GM23338 (cell line): Measurements from ENCODE around the gene SNX10. TPM values are rescaled to one million over a fixed set of nuclear protein-coding genes. Genes with fewer than 3 reads are reported as not detected.

Experiments used
- ATAC-seq: fragments of 200-7000 bp; cut with Tn5 transposase; 3 replicates; pipeline ENCODE4 v1.9.1; 2020
- DNase-seq: peaks from one replicate; pipeline ENCODE4 v3.0.0-alpha.2; 2015; ENCODE audit warnings: low spot score
- H2AFZ ChIP-seq: fragments of 200-600 bp; sonication (generic); 2 replicates; pipeline ENCODE4 v1.8.0; 2016; ENCODE audit warnings: antibody characterized with exemption, mild to moderate bottlenecking, moderate library complexity
- H3F3A ChIP-seq: fragments of 200-600 bp; sonication (generic); replicated peaks from 2 replicates; pipeline ENCODE4 v1.8.0; 2017; ENCODE audit warnings: antibody characterized with exemption, mixed run types, low read depth
- H3K27ac ChIP-seq: fragments of 200-600 bp; sonication (generic); 2 replicates; pipeline ENCODE4 v1.6.1; 2016; ENCODE audit warnings: low read depth
- H3K27me3 ChIP-seq: fragments of 200-600 bp; sonication (generic); 2 replicates; pipeline ENCODE4 v1.8.0; 2016; ENCODE audit warnings: mild to moderate bottlenecking, mixed run types, moderate library complexity; ENCODE audit not compliant: insufficient read depth
- H3K36me3 ChIP-seq: fragments of 200-600 bp; sonication (generic); 2 replicates; pipeline ENCODE4 v1.8.0; 2016; ENCODE audit warnings: mild to moderate bottlenecking; ENCODE audit not compliant: insufficient read depth
- H3K4me1 ChIP-seq: fragments of 200-600 bp; sonication (generic); 2 replicates; pipeline ENCODE4 v1.8.0; 2016; ENCODE audit warnings: mild to moderate bottlenecking, moderate library complexity; ENCODE audit not compliant: insufficient read depth
- H3K4me2 ChIP-seq: fragments of 200-600 bp; sonication (generic); 2 replicates; pipeline ENCODE4 v1.7.1; 2017; ENCODE audit warnings: mixed run types
- H3K4me3 ChIP-seq: fragments of 200-600 bp; sonication (generic); 2 replicates; pipeline ENCODE4 v1.6.1; 2016; ENCODE audit warnings: mixed run types
- H3K79me2 ChIP-seq: fragments of 200-600 bp; sonication (generic); replicated peaks from 2 replicates; pipeline ENCODE4 v1.8.0; 2017; ENCODE audit warnings: mild to moderate bottlenecking; ENCODE audit not compliant: insufficient read depth
- H3K9me2 ChIP-seq: fragments of 200-600 bp; sonication (generic); 2 replicates; pipeline ENCODE4 v1.8.0; 2017; ENCODE audit not compliant: insufficient read depth
- H4K20me1 ChIP-seq: fragments of 200-600 bp; sonication (generic); replicated peaks from 2 replicates; pipeline ENCODE4 v1.8.0; 2017; ENCODE audit warnings: mild to moderate bottlenecking; ENCODE audit not compliant: insufficient read depth
- H3K27ac Mint-ChIP-seq: 2 replicates; pipeline ENCODE4 v1.8.0; 2020; ENCODE audit warnings: inconsistent platforms, mild to moderate bottlenecking, moderate library complexity, mixed read lengths
- H3K27me3 Mint-ChIP-seq: 3 replicates; pipeline ENCODE4 v1.8.0; 2022; ENCODE audit warnings: low read depth, mild to moderate bottlenecking, moderate library complexity, mixed read lengths, inconsistent platforms; ENCODE audit not compliant: insufficient read depth, poor library complexity
- H3K36me3 Mint-ChIP-seq: 3 replicates; pipeline ENCODE4 v1.8.0; 2021; ENCODE audit warnings: low read depth, mild to moderate bottlenecking, inconsistent platforms, moderate library complexity, mixed read lengths
- H3K4me1 Mint-ChIP-seq: 3 replicates; pipeline ENCODE4 v1.8.0; 2020; ENCODE audit warnings: mild to moderate bottlenecking, inconsistent platforms, mixed read lengths
- H3K4me3 Mint-ChIP-seq: 3 replicates; pipeline ENCODE4 v1.8.0; 2021; ENCODE audit warnings: moderate library complexity, mild to moderate bottlenecking, inconsistent platforms, mixed read lengths
- H3K9me3 Mint-ChIP-seq: 3 replicates; pipeline ENCODE4 v1.8.0; 2020; ENCODE audit warnings: moderate library complexity, mild to moderate bottlenecking, inconsistent platforms, mixed read lengths
- POLR2AphosphoS5 ChIP-seq: IDR thresholded peaks from 2 replicates; pipeline ENCODE4 v1.6.1; 2016; ENCODE audit warnings: antibody characterized with exemption, low read depth
- REST ChIP-seq: IDR thresholded peaks from one replicate; pipeline ENCODE4 v1.6.1; 2018; ENCODE audit warnings: antibody characterized with exemption; ENCODE audit not compliant: unreplicated experiment
- ZNF462 ChIP-seq: fragments of 250-450 bp; sonication (Bioruptor Pico); IDR thresholded peaks from 2 replicates; pipeline ENCODE4 v1.5.0; 2020; ENCODE audit warnings: mild to moderate bottlenecking, moderate library complexity
- polyA plus RNA-seq: library from polyadenylated mRNA; unstranded; fragments of >200 nt; fragmentation: Nextera tagmentation; extraction: Ambion mirVana; gene quantifications from 2 replicates; pipeline ENCODE4 v1.2.1, GENCODE V29; 2016
- total RNA-seq: library from RNA; depleted of rRNA; stranded (reverse); fragments of >200 nt; shearing (Covaris generic); gene quantifications from 2 replicates; pipeline ENCODE4 v1.2.3, GENCODE V29; 2014

Gene SNX10
- total and polyA plus RNA-seq, 2 experiments from 2014 or later = 15.8 to 17.8 TPM

GRCh38 chr7:26356929-26357798, 65.5 kb downstream of the SNX10 start:
- Mint-ChIP-seq H3K4me3 (no peak overlapping the region), H3K27me3 (no peaks in the 10 kb centered on the region)

More at GRCh38 chr7:26356929-26357798, 65.5 kb downstream of the SNX10 start:
- H3K79me2 ChIP-seq = no peaks in the 10 kb centered on the region
- TF ChIP-seq ZNF462 = peak; percentile 15; the same call in 1 of the 2 replicates
- no peak for TF ChIP-seq POLR2AphosphoS5
- TF ChIP-seq REST = no peak
- H3K4me2 ChIP-seq = no peak overlapping the region
- no peaks in the 10 kb centered on the region for H3F3A ChIP-seq
- DNase-seq (no peak), ATAC-seq (peak; percentile 95)
- H3K27ac ChIP-seq = no peak overlapping the region
- 0 out of 2 replicates have a peak, but pooled peaks cover 3% of the 10 kb centered on the region for H3K4me1 ChIP-seq
- H3K36me3 Mint-ChIP-seq = no peaks in the 10 kb centered on the region
- no peaks in the 10 kb centered on the region for H3K36me3 ChIP-seq
- H3K4me1 Mint-ChIP-seq = peaks cover 2% of the 10 kb centered on the region; the same call in 2 of the 3 replicates
- no peaks in the 10 kb centered on the region for H3K9me3 Mint-ChIP-seq
- H3K27ac Mint-ChIP-seq = no peak overlapping the region
- no peaks in the 10 kb centered on the region for H3K9me2 ChIP-seq
- H2AFZ ChIP-seq = no peak overlapping the region
- H3K4me3 ChIP-seq = no peak overlapping the region
- H3K27me3 ChIP-seq = no peaks in the 10 kb centered on the region
- H4K20me1 ChIP-seq = no peaks in the 10 kb centered on the region
